GM12872 (cell line): ENCODE data around the gene CTSO.

Experiments used
- CTCF ChIP-seq: IDR thresholded peaks from 3 replicates; pipeline ENCODE4 v1.5.1; 2011; ENCODE audit warnings: low read depth, mild to moderate bottlenecking, low read length, moderate library complexity; ENCODE audit not compliant: insufficient read depth

CTSO gene

GRCh38 chr4:155941085-155941790 is 12.4 kb downstream of the CTSO start:
- no peak for TF ChIP-seq CTCF

GRCh38 chr4:155935389-155935986 is 18.2 kb downstream of the CTSO start:
- TF ChIP-seq CTCF, result no peak

GRCh38 chr4:155931634-155932033 is 22.0 kb downstream of the CTSO start:
- no peak for TF ChIP-seq CTCF

- TF ChIP-seq CTCF, result no peak
Observed at GRCh38 chr4:155930330-155930729, 23.3 kb downstream of the CTSO start.

GRCh38 chr4:155929833-155930232 is 23.8 kb downstream of the CTSO start:
- no peak for TF ChIP-seq CTCF

GRCh38 chr4:155924637-155925036 is 29.0 kb downstream of the CTSO start:
- TF ChIP-seq CTCF, result no peak

GRCh38 chr4:155921597-155921996 is 32.1 kb downstream of the CTSO start:
- no peak for TF ChIP-seq CTCF
